ENCODE measurements around the gene ENTREP1.

Gene ENTREP1

GRCh38 chr9:69332067-69332685 is 7.2 kb downstream of the ENTREP1 start:
- no peak for TF ChIP-seq ZNF274 (IDR thresholded peaks at IDR 0.05; ENCODE audit: low read depth, low read length)
- no peak overlapping the region for H3K4me3 ChIP-seq (ENCODE audit: low read length)

DNA sequence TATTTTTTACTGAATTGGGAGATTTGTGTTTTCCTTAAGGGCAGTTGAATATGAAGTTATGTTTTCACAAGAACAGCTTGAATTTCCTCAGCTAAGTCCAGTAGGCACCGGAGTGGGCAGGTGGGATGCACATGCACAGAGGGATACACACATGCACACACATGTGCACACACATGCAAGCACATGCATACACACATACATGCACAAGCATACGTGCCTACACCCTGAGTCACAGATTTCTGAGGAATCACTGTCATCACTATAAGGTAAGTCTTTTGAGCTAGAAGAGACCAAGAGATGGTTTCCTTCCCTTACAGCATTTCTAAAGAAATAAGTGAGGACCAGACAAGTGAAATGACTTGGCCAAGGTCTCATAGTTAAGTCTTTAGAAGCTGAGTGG is 8.7 kb downstream of the ENTREP1 start:
- H3K4me3 ChIP-seq (ENCODE audit: low read length) = no peak overlapping the region
- no peak for TF ChIP-seq ZNF274 (IDR thresholded peaks at IDR 0.05; ENCODE audit: low read depth, low read length)

- H3K4me3 ChIP-seq (ENCODE audit: low read length) = no peak overlapping the region
- no peak for TF ChIP-seq ZNF274 (IDR thresholded peaks at IDR 0.05; ENCODE audit: low read depth, low read length)
Observed at GRCh38 chr9:69334317-69334716, 9.3 kb downstream of the ENTREP1 start.

DNA sequence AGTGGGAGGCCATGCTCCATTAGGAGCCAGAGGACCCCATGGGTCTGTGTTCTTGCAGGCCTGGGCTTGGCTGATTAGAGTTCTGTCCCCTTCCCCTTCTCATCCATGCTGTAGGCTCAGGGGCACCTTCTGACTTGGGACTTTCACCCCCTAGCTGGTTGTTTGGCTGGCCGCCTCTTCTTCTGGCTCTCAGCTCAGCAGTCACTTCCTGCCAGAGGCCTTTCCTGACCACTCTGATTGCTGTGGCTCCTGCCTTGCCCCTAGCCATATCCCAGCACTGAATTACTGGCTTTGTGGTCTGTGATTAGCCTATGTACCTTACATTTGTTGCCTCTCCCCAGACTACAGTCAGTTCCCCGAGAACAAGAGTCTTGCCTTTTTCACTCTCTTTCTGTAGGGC is 14.6 kb downstream of the ENTREP1 start:
- no peak overlapping the region for H3K4me3 ChIP-seq (ENCODE audit: low read length)
- TF ChIP-seq ZNF274 (IDR thresholded peaks at IDR 0.05; ENCODE audit: low read depth, low read length) = no peak

DNA sequence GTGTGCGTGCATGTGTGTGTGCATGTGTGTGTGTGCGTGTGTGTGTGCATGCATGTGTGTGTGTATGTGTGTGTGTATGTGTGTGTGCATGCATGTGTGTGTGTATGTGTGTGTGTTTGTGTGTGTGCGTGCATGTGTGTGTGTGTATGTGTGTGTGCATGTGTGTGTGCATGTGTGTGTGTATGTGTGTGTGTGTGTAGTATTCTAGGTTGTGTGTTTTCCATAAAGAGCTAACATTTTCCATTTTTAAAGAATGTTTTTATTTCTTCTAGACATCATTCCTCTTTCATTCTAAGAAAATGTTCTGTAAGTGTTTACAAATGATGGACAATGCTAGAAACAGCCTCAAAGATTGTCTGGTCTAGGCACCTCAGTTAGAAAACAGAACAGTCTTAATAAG is 15.6 kb downstream of the ENTREP1 start:
- TF ChIP-seq ZNF274 (IDR thresholded peaks at IDR 0.05; ENCODE audit: low read depth, low read length) = no peak
- no peak overlapping the region for H3K4me3 ChIP-seq (ENCODE audit: low read length)

DNA sequence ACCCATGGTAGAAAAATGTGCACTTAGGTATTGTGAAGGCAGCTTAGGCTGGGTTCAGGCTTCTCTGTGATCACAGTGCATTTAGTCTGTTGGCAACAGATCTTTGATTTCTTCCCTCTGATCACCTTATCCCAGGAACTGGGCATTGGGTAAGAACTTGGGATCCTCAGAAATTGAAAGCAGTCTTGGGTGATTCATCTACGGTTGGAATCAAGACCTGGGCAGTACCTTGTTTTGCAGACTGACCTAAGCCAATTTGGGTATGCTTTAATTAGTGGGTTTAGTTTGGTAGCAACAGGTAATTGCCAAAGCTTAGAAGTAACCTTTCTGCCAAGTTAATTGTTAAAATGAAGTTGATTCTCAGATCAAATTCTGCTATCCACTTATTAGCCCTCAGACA is 17.8 kb downstream of the ENTREP1 start:
- no peak for TF ChIP-seq ZNF274 (IDR thresholded peaks at IDR 0.05; ENCODE audit: low read depth, low read length)

GRCh38 chr9:69344459-69344858 is 19.4 kb downstream of the ENTREP1 start:
- H3K4me3 ChIP-seq (ENCODE audit: low read length) = no peak overlapping the region
- TF ChIP-seq ZNF274 (IDR thresholded peaks at IDR 0.05; ENCODE audit: low read depth, low read length) = no peak

More for the DNA sequence above, 17.8 kb downstream of the ENTREP1 start:
- no peak overlapping the region for H3K4me3 ChIP-seq (ENCODE audit: low read length)

DNA sequence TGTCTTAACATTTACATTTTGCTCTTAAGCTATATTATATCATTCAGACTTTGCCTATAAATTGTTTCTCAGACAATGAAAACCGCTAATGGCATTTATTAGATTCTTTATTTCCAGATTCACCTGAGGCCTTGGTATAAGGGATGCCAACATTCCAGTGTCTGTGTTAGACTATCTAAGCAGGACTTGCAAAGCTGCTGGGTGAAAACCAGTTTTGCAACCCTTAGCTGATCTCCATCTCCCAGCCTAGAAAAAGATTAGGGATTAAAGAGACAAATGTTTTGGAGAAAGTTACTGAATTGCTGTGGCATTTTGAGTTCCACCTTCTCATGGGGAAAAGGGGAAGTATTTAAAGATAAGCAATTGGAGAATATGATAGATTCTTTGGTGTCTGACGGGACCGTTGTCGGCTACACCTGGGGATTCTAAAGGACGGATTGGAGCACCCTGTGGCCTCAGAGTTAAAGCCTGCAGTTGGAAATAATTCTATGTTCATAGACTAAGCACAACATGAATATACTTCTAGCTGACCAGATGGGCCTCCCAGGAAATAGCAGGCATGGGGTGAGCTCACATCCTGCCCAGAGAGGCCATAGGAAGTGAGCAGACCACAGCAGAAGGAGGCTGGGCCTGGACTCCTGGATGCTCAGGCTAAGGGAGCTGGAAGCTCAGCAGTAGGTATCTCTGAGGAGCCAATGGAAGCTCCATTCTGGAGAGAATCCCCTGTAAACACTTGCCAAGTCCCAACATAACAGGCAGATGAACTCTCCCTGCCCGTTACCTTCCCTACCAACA is 21.8 kb downstream of the ENTREP1 start:
- H3K4me3 ChIP-seq (ENCODE audit: low read length) = no peak overlapping the region
- no peak for TF ChIP-seq ZNF274 (IDR thresholded peaks at IDR 0.05; ENCODE audit: low read depth, low read length)

DNA sequence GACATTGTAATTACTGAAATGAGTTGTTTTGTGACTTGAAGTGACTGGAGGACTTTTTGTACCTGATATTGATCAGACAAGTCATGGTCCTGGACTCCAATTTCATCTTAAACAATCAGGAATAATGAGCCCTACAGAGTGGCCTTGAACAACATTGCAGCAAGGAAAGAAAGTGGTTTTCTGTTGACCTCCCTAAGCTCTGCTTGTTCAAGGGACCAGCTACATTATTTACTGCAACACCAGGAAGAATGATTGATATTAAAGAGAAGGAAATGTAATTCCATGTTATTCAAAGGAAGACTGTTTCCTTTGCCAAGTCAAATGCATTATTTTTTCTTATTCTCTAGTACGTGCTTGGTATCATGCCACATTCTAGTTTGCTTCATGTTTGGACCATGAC is 22.6 kb downstream of the ENTREP1 start:
- no peak for TF ChIP-seq ZNF274 (IDR thresholded peaks at IDR 0.05; ENCODE audit: low read depth, low read length)
- H3K4me3 ChIP-seq (ENCODE audit: low read length) = no peak overlapping the region

GRCh38 chr9:69351227-69351626 is 26.2 kb downstream of the ENTREP1 start:
- TF ChIP-seq ZNF274 (IDR thresholded peaks at IDR 0.05; ENCODE audit: low read depth, low read length) = no peak
- no peak overlapping the region for H3K4me3 ChIP-seq (ENCODE audit: low read length)

- H3K4me3 ChIP-seq (ENCODE audit: low read length) = no peak overlapping the region
- no peak for TF ChIP-seq ZNF274 (IDR thresholded peaks at IDR 0.05; ENCODE audit: low read depth, low read length)
Observed at GRCh38 chr9:69355232-69355631, 30.2 kb downstream of the ENTREP1 start.

DNA sequence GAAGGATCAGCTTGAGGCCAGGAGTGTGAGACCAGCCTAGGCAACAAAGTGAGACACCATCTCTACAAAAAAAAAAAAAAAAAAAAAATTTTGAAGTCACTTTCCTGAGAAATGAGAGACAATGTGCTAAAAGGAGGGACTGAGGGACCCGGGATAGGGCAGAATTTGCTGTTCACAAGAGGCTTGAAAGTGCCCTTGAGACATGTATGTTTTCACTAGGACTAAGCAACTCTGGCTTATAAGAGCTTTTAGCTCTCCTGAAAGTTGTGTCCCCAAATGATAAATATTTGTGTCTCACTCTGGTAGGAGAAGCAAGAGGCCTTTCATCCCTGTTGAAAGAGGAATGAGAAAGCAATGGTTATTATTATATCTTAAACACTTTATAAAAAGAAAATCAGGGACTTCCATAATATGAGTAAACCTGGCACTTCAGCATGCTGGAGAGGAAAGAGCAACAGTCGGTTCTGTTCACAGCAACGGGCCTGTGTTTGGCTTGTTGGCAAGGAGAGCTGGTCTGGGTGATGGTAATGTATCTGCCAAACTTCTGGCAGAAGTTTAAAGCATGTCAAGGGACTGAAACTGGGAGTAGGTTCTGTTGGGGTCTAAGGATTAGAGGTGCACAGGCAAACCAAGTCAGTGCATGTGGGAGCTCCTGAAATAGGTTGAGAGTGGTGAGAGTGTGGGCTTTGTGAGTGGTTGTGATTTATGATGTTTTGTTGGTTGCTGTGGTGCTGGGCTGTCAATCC is 32.2 kb downstream of the ENTREP1 start:
- H3K4me3 ChIP-seq (ENCODE audit: low read length) = no peak overlapping the region
- no peak for TF ChIP-seq ZNF274 (IDR thresholded peaks at IDR 0.05; ENCODE audit: low read depth, low read length)

DNA sequence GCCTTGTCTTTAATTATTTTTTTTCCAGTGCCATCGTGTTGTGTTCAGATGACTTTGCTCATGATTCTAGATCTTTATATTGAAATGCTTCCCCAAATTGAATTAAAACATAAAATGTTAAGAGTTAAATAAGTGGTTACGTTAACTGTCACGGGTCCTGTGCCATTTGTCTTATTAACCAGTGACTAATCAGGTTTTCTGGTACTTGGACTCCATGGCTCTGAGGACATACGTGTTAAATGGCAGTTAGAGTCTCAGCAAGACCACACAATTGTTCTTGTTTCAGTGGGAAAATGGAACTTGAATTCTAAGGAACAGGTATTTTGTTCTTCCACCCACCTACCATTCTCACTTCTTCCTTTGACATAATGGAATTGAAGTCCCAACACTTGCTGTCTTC is 32.8 kb downstream of the ENTREP1 start:
- no peak overlapping the region for H3K4me3 ChIP-seq (ENCODE audit: low read length)
- TF ChIP-seq ZNF274 (IDR thresholded peaks at IDR 0.05; ENCODE audit: low read depth, low read length) = no peak

- no peak overlapping the region for H3K4me3 ChIP-seq (ENCODE audit: low read length)
- TF ChIP-seq ZNF274 (IDR thresholded peaks at IDR 0.05; ENCODE audit: low read depth, low read length) = no peak
Observed at GRCh38 chr9:69363191-69363590, 38.2 kb downstream of the ENTREP1 start.
